KMS-11 (cell line): ENCODE results near the gene AK5.

Experiments
- H2AFZ ChIP-seq: fragments of 200-600 bp; sonication (generic); 2 replicates; pipeline ENCODE4 v1.6.1; 2016; ENCODE audit warnings: antibody characterized with exemption, mixed run types, low read depth
- H3K27ac ChIP-seq: fragments of 200-600 bp; sonication (generic); 2 replicates; pipeline ENCODE4 v1.6.1; 2016; ENCODE audit warnings: mild to moderate bottlenecking, mixed run types
- H3K27me3 ChIP-seq: fragments of 200-600 bp; sonication (generic); 2 replicates; pipeline ENCODE4 v1.6.1; 2017; ENCODE audit warnings: mild to moderate bottlenecking, low read depth, mixed run types, moderate library complexity; ENCODE audit not compliant: insufficient read depth
- H3K36me3 ChIP-seq: fragments of 200-600 bp; sonication (generic); 2 replicates; pipeline ENCODE4 v1.6.1; 2017; ENCODE audit warnings: mild to moderate bottlenecking, mixed run types; ENCODE audit not compliant: insufficient read depth
- H3K4me1 ChIP-seq: fragments of 200-600 bp; sonication (generic); 2 replicates; pipeline ENCODE4 v1.6.1; 2016; ENCODE audit warnings: mild to moderate bottlenecking, low read depth, mixed run types; ENCODE audit not compliant: poor library complexity, severe bottlenecking
- H3K4me2 ChIP-seq: fragments of 200-600 bp; sonication (generic); 2 replicates; pipeline ENCODE4 v1.7.0; 2016; ENCODE audit warnings: mild to moderate bottlenecking, mixed run types
- H3K4me3 ChIP-seq: fragments of 200-600 bp; sonication (generic); IDR thresholded peaks from 2 replicates; pipeline ENCODE4 v1.6.1; 2017; ENCODE audit warnings: low read depth, low read length, mixed read lengths; ENCODE audit not compliant: insufficient read depth
- H3K79me2 ChIP-seq: fragments of 200-600 bp; sonication (generic); 2 replicates; pipeline ENCODE4 v1.6.1; 2016; ENCODE audit warnings: low read depth, mixed run types; ENCODE audit not compliant: insufficient read depth
- H3K9ac ChIP-seq: fragments of 200-600 bp; sonication (generic); 2 replicates; pipeline ENCODE4 v1.6.1; 2016; ENCODE audit warnings: mild to moderate bottlenecking, mixed run types
- H4K20me1 ChIP-seq: fragments of 200-600 bp; sonication (generic); 2 replicates; pipeline ENCODE4 v1.6.1; 2016; ENCODE audit warnings: mild to moderate bottlenecking, mixed run types; ENCODE audit not compliant: insufficient read depth
- TF ChIP-seq, protein P1 (sequence below): fragments of 200-600 bp; sonication (generic); conservative IDR thresholded peaks from 2 replicates; pipeline ENCODE4 v1.6.1; 2017; ENCODE audit warnings: low read depth, mild to moderate bottlenecking, antibody characterized with exemption, low read length, moderate library complexity, mixed read lengths

Gene AK5

DNA sequence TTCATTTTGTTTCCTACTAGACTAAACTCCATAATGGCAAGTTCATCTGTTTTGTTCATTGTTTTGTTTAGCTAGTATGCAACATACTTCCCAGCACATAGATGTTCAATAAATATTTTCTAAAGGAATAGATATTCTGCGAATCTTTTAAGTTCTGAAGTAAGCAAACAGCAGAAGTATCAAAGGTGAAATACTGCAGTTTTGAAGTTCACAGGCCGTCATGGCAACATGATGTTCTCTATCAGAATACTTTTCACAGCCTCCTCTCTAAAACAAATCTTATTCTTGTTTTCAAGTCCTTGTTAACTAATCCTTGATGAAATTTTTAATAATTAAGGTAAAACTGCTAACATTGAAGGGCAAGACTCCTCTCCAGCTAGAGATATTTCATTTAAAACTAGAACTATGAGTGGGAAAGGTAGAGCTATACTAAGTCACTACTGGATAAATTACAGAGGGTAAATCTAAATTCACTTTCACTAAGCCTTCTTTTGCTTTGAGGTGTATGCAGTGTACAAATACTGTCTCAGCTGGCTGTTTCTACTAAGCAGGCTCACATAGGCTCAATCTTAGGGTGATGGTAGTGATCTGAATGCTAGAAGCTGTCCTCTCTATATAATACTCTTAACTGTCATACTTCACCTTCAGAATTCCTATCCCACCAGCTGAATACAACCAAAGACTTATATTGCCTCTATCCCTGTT lies 303.9 kb downstream of the AK5 start:
- Histone ChIP-seq H3K79me2 (no peaks in the 10 kb centered on the region), H3K9ac (no peak overlapping the region), H3K27me3 (no peaks in the 10 kb centered on the region), H3K4me2 (no peak overlapping the region), H2AFZ (no peak overlapping the region), H4K20me1 (no peaks in the 10 kb centered on the region), H3K4me1 (no peaks in the 10 kb centered on the region), H3K27ac (no peak overlapping the region), H3K4me3 (no peak overlapping the region), H3K36me3 (no peaks in the 10 kb centered on the region)
- TF ChIP-seq, protein P1, sequence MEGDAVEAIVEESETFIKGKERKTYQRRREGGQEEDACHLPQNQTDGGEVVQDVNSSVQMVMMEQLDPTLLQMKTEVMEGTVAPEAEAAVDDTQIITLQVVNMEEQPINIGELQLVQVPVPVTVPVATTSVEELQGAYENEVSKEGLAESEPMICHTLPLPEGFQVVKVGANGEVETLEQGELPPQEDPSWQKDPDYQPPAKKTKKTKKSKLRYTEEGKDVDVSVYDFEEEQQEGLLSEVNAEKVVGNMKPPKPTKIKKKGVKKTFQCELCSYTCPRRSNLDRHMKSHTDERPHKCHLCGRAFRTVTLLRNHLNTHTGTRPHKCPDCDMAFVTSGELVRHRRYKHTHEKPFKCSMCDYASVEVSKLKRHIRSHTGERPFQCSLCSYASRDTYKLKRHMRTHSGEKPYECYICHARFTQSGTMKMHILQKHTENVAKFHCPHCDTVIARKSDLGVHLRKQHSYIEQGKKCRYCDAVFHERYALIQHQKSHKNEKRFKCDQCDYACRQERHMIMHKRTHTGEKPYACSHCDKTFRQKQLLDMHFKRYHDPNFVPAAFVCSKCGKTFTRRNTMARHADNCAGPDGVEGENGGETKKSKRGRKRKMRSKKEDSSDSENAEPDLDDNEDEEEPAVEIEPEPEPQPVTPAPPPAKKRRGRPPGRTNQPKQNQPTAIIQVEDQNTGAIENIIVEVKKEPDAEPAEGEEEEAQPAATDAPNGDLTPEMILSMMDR = no peak

DNA sequence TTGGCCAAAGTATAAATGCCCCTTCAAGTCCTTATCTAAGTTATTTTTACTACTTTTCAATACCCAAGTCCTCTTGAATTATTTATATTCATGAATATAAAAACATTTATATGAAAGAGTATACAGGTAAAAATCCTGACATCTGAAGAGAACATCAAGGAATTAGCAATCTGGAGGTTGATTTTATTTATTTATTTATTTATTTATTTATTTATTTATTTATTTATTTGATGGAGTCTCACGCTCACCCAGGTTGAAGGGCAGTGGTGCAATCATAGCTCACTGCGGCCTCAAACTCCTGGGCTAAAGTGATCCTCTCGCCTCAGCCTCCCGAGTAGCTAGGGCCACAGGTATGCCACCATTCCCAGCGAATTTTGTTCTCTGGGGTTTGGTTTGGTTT lies 307.4 kb downstream of the AK5 start:
- TF ChIP-seq, protein P1 = no peak
- H3K4me1 ChIP-seq = no peaks in the 10 kb centered on the region
- no peak overlapping the region for H2AFZ ChIP-seq
- H3K27ac ChIP-seq = no peak overlapping the region
- H3K79me2 ChIP-seq = no peaks in the 10 kb centered on the region
- H3K9ac ChIP-seq = no peak overlapping the region
- no peak overlapping the region for H3K4me3 ChIP-seq
- H3K36me3 ChIP-seq = no peaks in the 10 kb centered on the region
- H3K27me3 ChIP-seq = no peaks in the 10 kb centered on the region
- no peak overlapping the region for H3K4me2 ChIP-seq
- H4K20me1 ChIP-seq = no peaks in the 10 kb centered on the region

- no peaks in the 10 kb centered on the region for H4K20me1 ChIP-seq
- H3K27me3 ChIP-seq = no peaks in the 10 kb centered on the region
- no peak overlapping the region for H2AFZ ChIP-seq
- TF ChIP-seq, protein P1 = no peak
- no peaks in the 10 kb centered on the region for H3K36me3 ChIP-seq
- H3K27ac ChIP-seq = no peak overlapping the region
- H3K4me3 ChIP-seq = no peak overlapping the region
- no peak overlapping the region for H3K9ac ChIP-seq
- H3K4me2 ChIP-seq = no peak overlapping the region
- H3K4me1 ChIP-seq = peaks cover 9% of the 10 kb centered on the region
- H3K79me2 ChIP-seq = no peaks in the 10 kb centered on the region
These were observed 308.8 kb downstream of the AK5 start for GRCh38 chr1:77590651-77591050.

- no peak overlapping the region for H3K4me2 ChIP-seq
- TF ChIP-seq, protein P1 = no peak
- H2AFZ ChIP-seq = no peak overlapping the region
- no peak overlapping the region for H3K4me3 ChIP-seq
- no peaks in the 10 kb centered on the region for H3K36me3 ChIP-seq
- H3K27me3 ChIP-seq = no peaks in the 10 kb centered on the region
- no peaks in the 10 kb centered on the region for H3K79me2 ChIP-seq
- H3K27ac ChIP-seq = no peak overlapping the region
- no peak overlapping the region for H3K9ac ChIP-seq
- no peaks in the 10 kb centered on the region for H4K20me1 ChIP-seq
- H3K4me1 ChIP-seq = peaks cover 9% of the 10 kb centered on the region
These were observed 311.1 kb downstream of the AK5 start for GRCh38 chr1:77592906-77593305.
